ENCODE results near the gene LIME1.

The LIME1 gene, protein sequence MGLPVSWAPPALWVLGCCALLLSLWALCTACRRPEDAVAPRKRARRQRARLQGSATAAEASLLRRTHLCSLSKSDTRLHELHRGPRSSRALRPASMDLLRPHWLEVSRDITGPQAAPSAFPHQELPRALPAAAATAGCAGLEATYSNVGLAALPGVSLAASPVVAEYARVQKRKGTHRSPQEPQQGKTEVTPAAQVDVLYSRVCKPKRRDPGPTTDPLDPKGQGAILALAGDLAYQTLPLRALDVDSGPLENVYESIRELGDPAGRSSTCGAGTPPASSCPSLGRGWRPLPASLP

DNA sequence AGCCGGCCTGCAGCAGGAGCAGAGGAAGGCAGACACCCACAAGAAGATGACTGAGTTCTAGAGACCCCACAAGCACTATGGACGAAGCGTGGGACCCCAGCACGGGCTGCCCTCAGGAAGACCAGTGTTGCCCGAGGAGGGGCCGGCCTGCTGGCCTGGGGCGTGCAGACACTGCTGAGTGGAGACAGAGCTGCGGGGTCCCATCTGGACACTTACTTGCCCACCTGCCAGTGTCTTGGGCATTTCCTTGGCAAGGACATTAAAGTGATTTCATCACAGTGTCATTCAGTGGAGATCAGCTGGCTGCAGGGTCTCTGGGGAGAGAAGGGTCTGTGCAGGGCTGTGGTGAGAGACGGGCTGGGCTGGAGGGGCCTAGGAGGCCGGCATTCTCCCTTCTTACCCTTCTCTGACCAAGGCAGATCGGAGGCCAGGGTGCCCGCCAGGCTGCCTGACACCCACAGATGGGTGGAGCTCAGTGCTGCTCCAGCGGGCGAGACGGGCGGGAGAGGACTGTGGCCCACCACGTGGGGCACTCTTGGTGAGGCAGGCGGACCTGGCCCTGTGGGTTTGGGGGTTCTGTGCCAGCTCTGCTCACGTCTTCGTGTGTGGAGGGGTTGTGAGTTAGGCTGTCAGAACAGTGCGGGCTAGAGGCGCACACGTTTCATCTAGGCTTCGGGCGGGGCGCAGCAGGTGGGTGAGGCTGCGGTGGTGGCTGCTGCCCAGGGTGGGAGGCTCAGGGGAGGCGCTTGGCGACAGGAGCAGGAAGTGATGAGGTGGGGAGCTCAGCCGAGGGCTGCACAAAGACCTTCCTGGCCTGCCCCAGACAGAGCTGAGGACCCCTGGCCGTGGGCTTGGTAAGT, at the start of gene LIME1:
Gene LIME1, plus strand, starts transcription at position 806 of the 860 bp plus-strand sequence. CDS start 886 bp downstream, outside the sequence.
- DNase-seq (ENCODE audit: low read depth), result no peak

DNA sequence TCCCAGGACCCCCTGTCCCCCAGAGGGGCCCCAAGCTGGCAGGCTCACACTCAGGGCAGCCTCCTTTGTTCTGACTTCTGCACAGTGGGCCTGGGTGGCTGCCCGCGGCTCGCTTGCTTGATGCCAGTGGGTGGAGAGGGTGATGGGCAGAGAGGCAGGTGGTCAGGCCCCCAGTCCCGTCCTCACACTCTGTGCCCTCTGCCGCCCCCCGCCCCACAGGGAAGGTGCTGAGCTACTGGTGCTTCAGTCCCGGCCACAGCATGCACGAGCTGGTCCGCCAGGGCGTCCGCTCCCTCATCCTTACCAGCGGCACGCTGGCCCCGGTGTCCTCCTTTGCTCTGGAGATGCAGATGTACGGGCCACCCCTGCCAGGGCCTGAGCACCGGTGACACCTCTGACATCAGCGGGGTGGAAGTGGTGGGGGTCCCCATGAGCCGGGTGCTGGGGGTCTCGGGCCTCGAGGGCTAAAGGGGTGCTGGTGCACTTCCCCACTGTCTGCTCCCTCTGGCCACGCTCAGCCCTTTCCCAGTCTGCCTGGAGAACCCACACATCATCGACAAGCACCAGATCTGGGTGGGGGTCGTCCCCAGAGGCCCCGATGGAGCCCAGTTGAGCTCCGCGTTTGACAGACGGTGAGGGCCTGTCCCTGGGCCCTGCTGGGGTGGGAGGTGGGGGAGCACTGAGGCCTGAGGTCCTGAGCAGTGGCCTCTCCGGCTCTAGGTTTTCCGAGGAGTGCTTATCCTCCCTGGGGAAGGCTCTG, 48.9 kb upstream of the LIME1 start:
- no peak for DNase-seq (ENCODE audit: low read depth)

DNA sequence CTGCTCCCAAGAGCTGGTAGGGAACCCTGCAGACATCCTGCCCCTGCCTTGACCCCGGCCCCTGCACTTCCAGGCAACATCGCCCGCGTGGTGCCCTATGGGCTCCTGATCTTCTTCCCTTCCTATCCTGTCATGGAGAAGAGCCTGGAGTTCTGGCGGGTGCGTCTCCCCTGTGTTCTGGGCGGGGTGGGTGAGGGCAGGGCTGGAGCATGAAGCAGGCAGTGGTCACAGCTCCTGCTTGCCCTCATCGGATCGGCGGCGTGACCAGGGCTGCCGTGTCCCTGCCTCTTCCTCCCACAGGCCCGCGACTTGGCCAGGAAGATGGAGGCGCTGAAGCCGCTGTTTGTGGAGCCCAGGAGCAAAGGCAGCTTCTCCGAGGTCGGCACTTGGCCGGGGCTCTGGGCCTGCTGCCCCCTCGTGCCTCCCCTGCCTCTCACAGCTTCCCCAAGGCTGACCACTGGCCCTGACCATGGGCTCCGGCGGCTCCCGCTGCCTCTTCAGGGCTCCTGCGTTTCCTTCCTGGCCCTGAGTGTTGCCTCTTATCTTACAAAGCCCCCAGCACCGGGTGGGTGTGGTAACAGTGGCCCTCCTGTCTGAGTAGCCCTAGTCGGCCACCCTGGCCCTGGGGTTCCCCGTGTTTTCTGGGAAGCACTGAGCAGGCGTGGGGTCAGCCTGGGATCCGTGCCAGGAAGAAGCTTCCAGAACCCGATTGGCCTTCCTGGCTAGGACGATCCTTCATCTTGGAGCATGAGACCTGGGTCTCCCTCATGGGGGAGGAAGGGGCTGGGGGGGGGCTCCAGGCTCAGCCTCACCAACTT, 48.0 kb upstream of the LIME1 start:
- DNase-seq (ENCODE audit: low read depth), result no peak

DNA sequence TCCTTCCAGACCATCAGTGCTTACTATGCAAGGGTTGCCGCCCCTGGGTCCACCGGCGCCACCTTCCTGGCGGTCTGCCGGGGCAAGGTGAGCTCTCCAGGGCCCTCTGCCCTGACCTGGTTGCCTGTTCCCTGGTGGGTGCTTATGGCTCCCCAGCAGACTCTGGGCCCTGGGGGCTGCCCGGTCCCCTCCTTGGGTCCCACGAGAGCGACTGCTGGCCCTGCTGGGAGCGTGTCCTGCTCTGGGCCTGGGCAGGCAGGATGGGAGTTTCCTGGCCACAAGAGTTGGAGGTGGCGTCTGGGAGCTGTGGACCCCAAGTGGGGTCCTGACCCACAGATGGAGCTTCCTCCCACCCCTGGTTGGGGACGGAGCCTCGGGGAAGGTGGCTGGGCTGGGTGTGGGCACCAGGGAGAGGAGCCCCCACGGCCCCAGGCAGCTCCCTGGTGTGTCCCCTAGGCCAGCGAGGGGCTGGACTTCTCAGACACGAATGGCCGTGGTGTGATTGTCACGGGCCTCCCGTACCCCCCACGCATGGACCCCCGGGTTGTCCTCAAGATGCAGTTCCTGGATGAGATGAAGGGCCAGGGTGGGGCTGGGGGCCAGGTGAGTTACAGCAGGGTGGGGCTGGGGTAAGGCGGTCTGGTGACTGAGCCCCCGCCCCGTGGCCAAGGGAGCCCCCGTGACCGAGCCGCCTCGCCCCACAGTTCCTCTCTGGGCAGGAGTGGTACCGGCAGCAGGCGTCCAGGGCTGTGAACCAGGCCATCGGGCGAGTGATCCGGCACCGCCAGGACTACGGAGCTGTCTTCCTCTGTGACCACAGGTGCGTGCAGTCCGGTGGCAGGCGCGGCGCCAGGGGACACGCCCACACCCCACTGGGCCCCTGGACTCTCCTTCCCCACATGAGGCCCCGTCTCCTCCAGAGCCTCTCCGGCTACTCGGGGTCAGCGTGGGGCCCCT, 47.1 kb upstream of the LIME1 start:
- DNase-seq (ENCODE audit: low read depth), result no peak

DNA sequence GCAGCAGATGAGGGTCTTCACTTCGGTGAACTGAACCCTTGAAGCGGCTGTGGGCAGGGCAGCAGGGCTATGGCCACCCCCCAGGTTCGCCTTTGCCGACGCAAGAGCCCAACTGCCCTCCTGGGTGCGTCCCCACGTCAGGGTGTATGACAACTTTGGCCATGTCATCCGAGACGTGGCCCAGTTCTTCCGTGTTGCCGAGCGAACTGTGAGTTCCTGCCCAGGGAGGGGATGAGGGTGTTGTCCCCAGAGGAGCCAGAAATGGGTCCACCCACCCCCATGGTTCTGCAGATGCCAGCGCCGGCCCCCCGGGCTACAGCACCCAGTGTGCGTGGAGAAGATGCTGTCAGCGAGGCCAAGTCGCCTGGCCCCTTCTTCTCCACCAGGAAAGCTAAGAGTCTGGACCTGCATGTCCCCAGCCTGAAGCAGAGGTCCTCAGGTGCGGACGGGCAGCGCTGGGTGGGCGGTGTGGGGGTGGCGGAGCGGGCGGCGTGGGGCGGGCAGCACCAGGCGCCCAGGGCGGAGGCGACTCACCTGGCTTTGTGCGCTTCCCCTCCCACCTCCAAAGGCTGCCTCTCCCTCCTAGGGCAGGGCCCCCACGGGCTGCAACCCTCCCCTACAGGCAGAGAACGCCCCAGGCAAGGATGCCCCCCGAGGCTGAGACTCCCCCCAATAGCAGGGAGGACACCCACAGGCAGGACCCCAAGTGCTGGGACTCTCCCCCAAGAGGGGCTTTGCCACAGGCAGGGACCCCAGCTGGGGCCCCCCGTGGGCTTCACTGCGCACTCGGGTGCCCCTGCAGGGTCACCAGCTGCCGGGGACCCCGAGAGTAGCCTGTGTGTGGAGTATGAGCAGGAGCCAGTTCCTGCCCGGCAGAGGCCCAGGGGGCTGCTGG, 46.2 kb upstream of the LIME1 start:
- no peak for DNase-seq (ENCODE audit: low read depth)

DNA sequence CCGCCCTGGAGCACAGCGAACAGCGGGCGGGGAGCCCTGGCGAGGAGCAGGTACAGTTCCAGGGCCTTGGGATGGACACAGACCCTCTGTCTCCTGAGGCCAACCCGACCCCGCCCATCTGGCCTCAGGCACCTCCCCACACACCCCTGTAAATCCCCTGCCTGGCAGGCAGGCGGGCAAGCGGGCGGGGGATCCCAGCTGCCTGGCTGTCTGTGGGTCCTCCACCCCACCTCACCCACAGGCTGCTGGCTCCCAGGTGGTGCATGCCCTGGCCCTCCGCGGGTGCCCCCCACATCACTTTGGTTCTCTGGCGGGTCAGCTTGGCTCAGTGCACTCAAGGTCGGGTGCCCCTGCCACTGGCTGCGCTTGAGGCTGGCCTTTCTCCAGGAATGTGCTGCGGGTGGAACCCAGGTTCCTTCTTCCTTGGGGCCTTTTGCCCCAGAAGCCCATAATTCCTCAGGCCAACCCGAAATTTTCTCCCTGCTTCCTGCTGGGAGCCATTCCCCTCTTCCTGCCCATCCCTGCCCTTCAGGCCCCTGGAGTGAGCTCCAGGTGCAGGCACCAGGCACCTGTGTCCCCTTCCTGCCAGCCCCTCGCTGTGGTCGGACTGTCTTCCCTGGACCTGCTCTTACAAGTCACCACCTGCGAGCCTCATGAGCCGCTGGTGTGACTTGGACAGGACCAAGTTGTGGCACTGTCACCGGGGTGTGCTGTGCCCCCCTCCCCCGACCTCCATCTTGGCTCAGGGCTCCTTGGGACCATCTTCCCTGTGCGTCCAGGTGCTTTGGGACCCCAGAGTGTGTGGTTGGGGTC, 45.4 kb upstream of the LIME1 start:
- DNase-seq (ENCODE audit: low read depth), result no peak

DNA sequence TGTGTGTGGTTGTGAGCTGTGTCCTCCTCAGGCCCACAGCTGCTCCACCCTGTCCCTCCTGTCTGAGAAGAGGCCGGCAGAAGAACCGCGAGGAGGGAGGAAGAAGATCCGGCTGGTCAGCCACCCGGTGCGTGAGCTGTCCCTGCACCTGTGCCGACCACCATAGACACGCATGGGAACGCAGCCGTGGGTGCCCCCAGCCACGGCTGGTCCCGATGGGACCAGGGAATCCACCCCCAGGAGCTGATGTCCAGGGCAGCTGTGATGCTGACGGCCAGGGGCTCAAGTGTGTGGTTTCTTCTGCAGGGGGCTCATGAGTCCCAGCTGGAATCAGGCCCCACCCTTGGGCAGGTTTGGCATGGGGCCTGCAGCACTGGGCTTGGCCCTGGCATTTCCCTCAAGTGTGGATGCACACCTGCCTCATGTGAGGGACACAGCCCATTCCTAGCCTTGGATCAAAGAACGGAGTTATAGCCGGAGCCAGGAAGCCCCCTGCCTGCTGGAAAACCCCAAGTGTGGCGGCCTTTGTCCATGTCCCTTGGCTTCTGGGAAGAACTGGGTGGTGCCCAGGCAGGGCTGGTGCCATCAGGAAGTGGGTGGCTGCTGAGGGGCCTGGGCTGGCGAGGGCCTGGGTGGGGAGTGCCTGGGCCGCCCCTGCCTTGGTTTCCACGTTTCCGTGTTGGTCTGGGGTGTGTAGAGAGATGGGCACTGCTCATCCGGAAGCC, 44.6 kb upstream of the LIME1 start:
- DNase-seq (ENCODE audit: low read depth), result no peak

DNA sequence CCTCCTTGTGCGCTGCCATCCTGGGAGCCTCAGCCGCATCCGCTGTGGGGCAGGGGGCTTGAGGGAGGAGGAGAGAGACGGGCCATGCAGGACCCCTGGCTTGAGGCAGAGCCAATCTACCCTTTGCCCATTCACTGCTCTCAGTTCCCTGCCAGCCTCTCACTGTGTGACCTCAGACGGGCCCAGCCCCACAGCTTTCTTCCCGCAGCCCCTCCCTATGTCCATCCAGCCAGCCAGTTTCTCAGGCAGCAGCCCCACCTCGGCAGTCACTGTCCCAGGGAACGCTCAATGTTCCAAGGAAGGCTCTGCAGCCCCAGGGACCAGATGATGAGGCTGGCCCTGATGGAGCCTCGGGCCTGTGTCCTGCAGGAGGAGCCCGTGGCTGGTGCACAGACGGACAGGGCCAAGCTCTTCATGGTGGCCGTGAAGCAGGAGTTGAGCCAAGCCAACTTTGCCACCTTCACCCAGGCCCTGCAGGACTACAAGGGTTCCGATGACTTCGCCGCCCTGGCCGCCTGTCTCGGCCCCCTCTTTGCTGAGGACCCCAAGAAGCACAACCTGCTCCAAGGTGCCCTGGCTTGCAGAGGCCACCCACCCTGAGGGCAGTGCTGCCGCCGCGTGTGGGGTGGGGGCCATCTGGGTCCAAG, 43.9 kb upstream of the LIME1 start:
- no peak for DNase-seq (ENCODE audit: low read depth)

DNA sequence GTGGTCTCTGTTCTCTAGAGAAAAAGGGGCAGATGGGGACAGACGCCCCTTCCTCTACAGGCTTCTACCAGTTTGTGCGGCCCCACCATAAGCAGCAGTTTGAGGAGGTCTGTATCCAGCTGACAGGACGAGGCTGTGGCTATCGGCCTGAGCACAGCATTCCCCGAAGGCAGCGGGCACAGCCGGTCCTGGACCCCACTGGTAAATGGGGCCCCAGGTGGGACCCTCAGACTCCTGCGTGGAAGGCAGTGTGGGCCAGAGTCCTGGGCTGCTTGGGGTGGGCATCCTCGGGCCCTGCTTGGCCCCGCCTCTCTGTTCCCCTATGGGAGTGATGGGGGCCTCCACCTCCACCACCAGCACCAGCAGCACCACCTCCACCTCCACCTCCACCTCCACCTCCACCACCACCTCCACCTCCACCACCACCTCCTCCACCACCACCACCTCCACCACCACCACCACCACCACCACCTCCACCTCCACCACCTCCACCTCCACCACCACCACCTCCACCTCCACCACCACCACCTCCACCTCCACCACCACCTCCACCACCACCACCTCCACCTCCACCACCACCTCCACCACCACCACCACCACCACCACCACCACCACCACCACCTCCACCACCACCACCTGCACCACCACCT, 43.3 kb upstream of the LIME1 start:
- DNase-seq (ENCODE audit: low read depth), result no peak

DNA sequence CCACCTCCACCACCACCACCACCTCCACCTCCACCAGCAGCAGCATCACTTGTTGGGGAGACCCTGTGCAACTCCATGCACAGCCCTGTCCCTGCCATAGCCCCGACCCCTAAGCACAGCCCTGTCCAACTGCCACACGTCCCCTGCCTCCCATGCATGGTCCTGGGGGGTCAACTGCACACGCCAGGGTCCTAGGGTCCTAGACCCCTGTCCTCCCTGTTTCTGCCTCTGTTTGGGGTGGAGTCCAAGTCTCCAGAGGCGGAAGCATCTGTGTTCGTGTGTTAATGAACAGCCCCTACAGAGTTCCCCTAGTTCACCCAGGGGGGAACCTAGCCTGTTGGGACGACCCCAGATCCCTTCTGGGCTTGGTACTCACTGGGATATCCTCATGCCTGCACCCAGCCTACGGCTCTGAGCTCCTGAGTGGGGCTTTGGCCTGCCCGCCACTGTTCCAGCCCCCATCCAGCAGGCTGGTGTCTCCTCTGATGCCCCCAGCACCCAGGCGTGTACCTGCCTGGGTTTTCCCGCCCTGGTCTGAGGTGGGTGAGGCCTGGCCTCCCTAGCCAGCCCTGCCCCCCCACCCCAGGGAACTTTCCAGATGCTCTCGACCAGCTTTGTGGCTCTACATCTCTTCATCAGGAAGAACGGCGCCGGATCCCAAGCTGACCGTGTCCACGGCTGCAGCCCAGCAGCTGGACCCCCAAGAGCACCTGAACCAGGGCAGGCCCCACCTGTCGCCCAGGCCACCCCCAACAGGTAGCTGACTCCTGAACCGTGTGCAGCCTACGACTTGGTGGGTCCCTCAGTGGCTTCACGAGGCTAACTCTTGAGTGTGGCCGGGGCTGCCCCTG, 42.5 kb upstream of the LIME1 start:
- DNase-seq (ENCODE audit: low read depth), result no peak

DNA sequence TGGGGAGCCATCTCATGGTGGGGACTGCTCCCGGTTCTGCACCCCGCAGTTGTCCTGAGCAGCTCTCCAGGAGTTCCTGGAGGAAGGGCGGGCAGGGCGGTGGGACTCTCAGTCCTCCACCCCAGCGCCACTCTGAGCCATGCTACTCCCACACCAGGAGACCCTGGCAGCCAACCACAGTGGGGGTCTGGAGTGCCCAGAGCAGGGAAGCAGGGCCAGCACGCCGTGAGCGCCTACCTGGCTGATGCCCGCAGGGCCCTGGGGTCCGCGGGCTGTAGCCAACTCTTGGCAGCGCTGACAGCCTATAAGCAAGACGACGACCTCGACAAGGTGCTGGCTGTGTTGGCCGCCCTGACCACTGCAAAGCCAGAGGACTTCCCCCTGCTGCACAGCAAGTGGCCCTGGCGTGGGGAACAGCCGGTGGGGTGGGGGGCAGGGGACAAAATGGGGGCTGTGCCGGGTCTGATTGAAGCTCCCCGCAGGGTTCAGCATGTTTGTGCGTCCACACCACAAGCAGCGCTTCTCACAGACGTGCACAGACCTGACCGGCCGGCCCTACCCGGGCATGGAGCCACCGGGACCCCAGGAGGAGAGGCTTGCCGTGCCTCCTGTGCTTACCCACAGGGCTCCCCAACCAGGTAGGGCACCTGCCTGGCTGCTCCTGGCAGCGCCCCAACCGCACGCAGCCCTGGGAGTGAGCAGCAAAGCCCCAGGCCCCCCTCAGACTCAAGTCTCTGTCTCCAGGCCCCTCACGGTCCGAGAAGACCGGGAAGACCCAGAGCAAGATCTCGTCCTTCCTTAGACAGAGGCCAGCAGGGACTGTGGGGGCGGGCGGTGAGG, 41.7 kb upstream of the LIME1 start:
- DNase-seq (ENCODE audit: low read depth), result no peak

DNA sequence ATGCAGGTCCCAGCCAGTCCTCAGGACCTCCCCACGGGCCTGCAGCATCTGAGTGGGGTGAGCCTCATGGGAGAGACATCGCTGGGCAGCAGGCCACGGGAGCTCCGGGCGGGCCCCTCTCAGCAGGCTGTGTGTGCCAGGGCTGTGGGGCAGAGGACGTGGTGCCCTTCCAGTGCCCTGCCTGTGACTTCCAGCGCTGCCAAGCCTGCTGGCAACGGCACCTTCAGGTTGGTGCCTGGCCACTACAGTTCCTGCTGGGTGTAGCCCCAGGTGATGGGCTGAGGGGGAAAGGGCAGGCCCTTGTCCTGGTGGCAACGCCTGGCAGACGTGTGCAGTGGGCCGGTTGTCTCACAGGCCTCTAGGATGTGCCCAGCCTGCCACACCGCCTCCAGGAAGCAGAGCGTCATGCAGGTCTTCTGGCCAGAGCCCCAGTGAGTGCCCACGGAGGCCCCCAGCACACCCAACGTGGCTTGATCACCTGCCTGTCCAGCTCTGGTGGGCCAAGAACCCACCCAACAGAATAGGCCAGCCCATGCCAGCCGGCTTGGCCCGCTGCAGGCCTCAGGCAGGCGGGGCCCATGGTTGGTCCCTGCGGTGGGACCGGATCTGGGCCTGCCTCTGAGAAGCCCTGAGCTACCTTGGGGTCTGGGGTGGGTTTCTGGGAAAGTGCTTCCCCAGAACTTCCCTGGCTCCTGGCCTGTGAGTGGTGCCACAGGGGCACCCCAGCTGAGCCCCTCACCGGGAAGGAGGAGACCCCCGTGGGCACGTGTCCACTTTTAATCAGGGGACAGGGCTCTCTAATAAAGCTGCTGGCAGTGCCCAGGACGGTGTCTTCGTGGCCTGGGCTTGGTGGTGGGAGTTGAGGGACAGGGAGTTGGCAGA, 40.8 kb upstream of the LIME1 start:
- DNase-seq (ENCODE audit: low read depth), result no peak

DNA sequence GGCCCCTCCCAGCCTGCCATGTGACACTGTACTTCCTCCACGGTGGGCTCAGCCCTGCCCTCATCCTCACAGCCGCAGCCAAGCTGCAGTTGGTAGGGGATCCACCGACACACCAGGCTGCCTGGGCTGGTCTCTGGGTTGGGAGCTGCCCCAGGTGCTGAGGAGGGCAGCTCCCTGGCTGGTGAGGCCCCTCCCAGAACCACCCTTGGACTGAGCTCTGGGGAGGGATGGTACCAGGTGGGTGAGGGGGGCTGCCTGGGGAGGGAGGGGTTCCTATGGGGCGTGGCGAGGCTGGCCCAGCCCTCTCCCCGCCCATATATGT, 40.2 kb upstream of the LIME1 start:
- DNase-seq (ENCODE audit: low read depth), result no peak

DNA sequence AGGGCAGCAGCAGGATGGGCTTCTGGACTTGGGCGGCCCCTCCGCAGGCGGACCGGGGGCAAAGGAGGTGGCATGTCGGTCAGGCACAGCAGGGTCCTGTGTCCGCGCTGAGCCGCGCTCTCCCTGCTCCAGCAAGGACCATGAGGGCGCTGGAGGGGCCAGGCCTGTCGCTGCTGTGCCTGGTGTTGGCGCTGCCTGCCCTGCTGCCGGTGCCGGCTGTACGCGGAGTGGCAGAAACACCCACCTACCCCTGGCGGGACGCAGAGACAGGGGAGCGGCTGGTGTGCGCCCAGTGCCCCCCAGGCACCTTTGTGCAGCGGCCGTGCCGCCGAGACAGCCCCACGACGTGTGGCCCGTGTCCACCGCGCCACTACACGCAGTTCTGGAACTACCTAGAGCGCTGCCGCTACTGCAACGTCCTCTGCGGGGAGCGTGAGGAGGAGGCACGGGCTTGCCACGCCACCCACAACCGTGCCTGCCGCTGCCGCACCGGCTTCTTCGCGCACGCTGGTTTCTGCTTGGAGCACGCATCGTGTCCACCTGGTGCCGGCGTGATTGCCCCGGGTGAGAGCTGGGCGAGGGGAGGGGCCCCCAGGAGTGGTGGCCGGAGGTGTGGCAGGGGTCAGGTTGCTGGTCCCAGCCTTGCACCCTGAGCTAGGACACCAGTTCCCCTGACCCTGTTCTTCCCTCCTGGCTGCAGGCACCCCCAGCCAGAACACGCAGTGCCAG, 39.7 kb upstream of the LIME1 start, which contains the start of gene TNFRSF6B:
Gene TNFRSF6B, plus strand, starts transcription at position 25 of the 729 bp plus-strand sequence. Its CDS starts 116 bp downstream, at position 141.
- DNase-seq (ENCODE audit: low read depth), result no peak
